WI38 (cell line): ENCODE data around the gene TMEM116.

Source experiments
- H3K4me3 ChIP-seq: 2 replicates; pipeline ENCODE4 v1.5.1; 2011; ENCODE audit warnings: low read depth, mild to moderate bottlenecking, control low read depth, low read length
- CTCF ChIP-seq: IDR thresholded peaks from 2 replicates; pipeline ENCODE4 v1.5.1; 2012; ENCODE audit warnings: low read depth, mild to moderate bottlenecking, control low read depth, low read length

TMEM116 gene

DNA sequence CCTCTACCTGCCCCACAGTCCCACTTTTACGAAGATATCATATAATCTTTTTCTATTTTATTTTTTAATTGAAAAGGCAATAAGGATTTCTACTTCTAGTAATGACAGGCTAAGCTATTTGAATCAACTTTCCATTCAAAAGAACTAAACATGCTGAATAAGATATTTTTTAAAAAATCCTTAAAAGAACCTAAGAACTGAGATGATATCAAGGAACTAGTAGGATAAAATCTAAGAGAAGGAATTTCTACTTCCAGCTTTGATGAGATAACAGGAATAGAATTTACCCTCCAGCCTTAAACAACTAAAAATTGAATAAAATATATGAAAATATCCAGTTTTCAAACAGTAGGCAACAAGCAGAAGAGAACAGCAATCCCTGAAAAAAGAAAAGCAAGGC lies 69.0 kb downstream of the TMEM116 start:
- no peak overlapping the region for H3K4me3 ChIP-seq
- TF ChIP-seq CTCF = no peak

- no peak overlapping the region for H3K4me3 ChIP-seq
- no peak for TF ChIP-seq CTCF
Observed at GRCh38 chr12:111942557-111942956, 70.4 kb downstream of the TMEM116 start.

DNA sequence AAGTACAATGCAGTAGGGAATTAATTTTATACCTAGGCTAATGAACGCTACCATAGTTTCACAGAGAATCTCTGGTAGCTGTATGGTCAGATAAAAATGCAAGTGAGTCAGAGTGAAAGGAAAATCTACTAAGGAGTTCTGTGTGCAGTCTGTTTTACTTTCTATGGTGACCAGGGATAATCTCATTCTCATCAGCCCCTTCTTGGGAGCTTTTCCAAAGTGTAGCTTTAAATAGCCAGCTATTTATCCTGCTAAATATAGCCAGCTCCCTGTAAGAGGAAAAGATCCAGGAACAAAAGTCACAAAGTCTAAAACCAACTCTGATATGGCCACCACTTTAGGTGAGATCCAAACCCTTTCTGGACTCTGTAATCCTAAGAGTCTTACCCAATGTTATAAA lies 75.5 kb downstream of the TMEM116 start:
- TF ChIP-seq CTCF = no peak
- no peak overlapping the region for H3K4me3 ChIP-seq

- H3K4me3 ChIP-seq = no peak overlapping the region
- no peak for TF ChIP-seq CTCF
Observed at GRCh38 chr12:111936869-111937268, 76.1 kb downstream of the TMEM116 start.

DNA sequence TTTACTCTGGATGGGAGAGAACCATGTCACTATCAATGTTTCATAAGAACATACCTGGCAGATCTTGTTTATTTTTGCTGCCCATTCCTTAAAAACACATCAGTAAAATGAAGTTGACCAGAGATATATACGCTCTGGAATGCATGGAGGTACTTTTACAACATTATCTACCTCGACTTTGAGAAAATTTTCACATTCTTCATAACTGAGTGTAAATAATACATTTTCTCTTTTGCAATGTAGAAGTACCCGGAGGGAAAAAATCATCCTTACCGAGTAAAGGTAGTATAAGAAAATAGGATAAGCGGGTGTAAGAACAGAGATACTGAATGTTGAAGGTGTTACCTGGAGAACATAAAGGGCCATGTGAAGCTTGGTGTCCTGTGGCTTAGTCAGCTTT lies 80.7 kb downstream of the TMEM116 start:
- TF ChIP-seq CTCF = no peak
- no peak overlapping the region for H3K4me3 ChIP-seq

DNA sequence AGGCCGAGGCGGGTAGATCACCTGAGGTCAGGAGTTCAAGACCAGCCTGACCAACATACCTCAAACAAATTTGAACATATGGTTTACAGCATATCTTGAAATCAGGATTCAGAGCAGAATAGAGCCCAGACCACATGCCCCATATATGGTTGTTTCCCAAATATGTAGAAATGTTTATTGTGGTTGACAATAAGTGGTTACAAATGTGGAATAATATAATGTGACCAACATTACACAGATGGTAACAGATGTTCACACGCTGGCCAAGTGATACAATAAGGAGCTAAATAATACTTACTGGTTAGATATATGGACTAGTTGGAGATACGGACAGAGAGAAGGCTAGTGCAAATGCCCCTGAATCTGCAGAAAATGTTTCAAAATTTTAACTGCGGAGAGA lies 85.6 kb downstream of the TMEM116 start:
- no peak for TF ChIP-seq CTCF
- H3K4me3 ChIP-seq = no peak overlapping the region

- TF ChIP-seq CTCF = no peak
Observed at GRCh38 chr12:111926631-111927030, 86.3 kb downstream of the TMEM116 start.

More at GRCh38 chr12:111926631-111927030, 86.3 kb downstream of the TMEM116 start:
- no peak overlapping the region for H3K4me3 ChIP-seq
